Psoas muscle (tissue), 8 donors: ENCODE results near the gene KIF16B. TPM values are rescaled to one million over a fixed set of nuclear protein-coding genes. Genes with fewer than 3 reads are reported as not detected.

Experiments
- ATAC-seq, 4 donors: fragments of 200-7000 bp; cut with Tn5 transposase; one replicate each; pipeline ENCODE4 v1.9.1; 2020; ENCODE audit warnings: moderate library complexity in 3 of 4, mild to moderate bottlenecking in 2 of 4
- DNase-seq, 2 donors: peaks; one replicate each; pipeline ENCODE4 v3.0.0-alpha.2; 2020
- H3K27ac ChIP-seq: fragments of 200-600 bp; one replicate; pipeline ENCODE4 v1.8.0; 2022
- H3K27me3 ChIP-seq, 3 donors: fragments of 200-600 bp in 1 of 3; one replicate each; pipeline versions ENCODE4 v1.6.1 to v1.8.0; 2013 to 2022; ENCODE audit warnings: low read length in 2 of 3, mild to moderate bottlenecking in 2 of 3, moderate library complexity in 1 of 3; ENCODE audit not compliant: insufficient read depth in 3 of 3
- H3K36me3 ChIP-seq, 2 donors: fragments of 200-600 bp in 1 of 2; one replicate each; pipeline versions ENCODE4 v1.6.1 to v1.8.0; 2013 to 2022; ENCODE audit warnings: low read depth in 1 of 2, mild to moderate bottlenecking in 1 of 2, moderate library complexity in 1 of 2; ENCODE audit not compliant: insufficient read depth in 1 of 2
- H3K4me1 ChIP-seq: fragments of 200-600 bp; one replicate; pipeline ENCODE4 v1.8.0; 2022
- H3K4me3 ChIP-seq: fragments of 200-600 bp; one replicate; pipeline ENCODE4 v1.8.0; 2022; ENCODE audit warnings: mild to moderate bottlenecking
- H3K9me3 ChIP-seq: fragments of 200-600 bp; one replicate; pipeline ENCODE4 v1.8.0; 2022
- CTCF ChIP-seq: fragments of 200-600 bp; IDR thresholded peaks from one replicate; pipeline ENCODE4 v1.8.0; 2022; ENCODE audit warnings: antibody characterized with exemption
- WGBS, 3 donors: extraction: QIAGEN DNeasy Blood & Tissue Kit; methylation state at CpG; one replicate each; pipeline versions ENCODE4 v1.1.6 to v1.1.7; 2013; 5-methylcytosine and 5-hydroxymethylcytosine counted together
- intact Hi-C, 2 donors: fragments of 100-400 bp; cut with DNase I; formaldehyde crosslinking; loops; one replicate each; pipeline versions ENCODE4 v1.11.0 to v1.14.2; 2022
- polyA plus RNA-seq, 3 donors: library from polyadenylated mRNA; stranded (reverse); fragments of 200-250 nt; gene quantifications; one replicate each; pipeline ENCODE4 v1.2.3, GENCODE V29; 2013
- total RNA-seq, 4 donors: library from RNA; stranded (reverse); fragmentation: NEBNext Ultra II Directional in 2 of 4; extraction: Animal tissue kit (Norgen Biotek cat#: 25700) in 2 of 4; gene quantifications; one replicate each; pipeline versions ENCODE4 v1.2.1 to v1.2.4, GENCODE V29; 2021 to 2023
- donor health status: healthy with polysubstance abuse.
- donor health status: DM: no; HTN: no; CAD: no; lungs with moderate emphysema.
- donor health status: Bipolar disorder and iron deficiency.
- donor health status: healthy.
- donor health status: DM: yes; HTN: yes; CAD: no.
- donor health status: DM: no; HTN: no; CAD: no.
- donor health status: DM: no; HTN: no; CAD: no.
- donor health status: DM: yes; HTN: yes; CAD: no.

Gene KIF16B
- total and polyA plus RNA-seq, 7 donors, result 18.1 to 30.6 (median 24.1) TPM

GRCh38 chr20:16554766-16555543 is 18.3 kb downstream of the KIF16B start:
- no peaks in the 10 kb centered on the region for H3K36me3 ChIP-seq
- DNase-seq (no peak), ATAC-seq (peak; percentile 64 to 91 (median 86))
- no peak overlapping the region for H3K4me3 ChIP-seq
- H3K27ac ChIP-seq, result peak overlapping the region; percentile 56
- no peak for TF ChIP-seq CTCF
- intact Hi-C loops, result no loop called here
- peaks cover 27% of the 10 kb centered on the region for H3K4me1 ChIP-seq
- H3K27me3 ChIP-seq, result no peaks in the 10 kb centered on the region
- 35 to 47% (median 37%) methylated on average over 9 of the region's 9 CpGs for WGBS, 3 donors
- no peaks in the 10 kb centered on the region for H3K9me3 ChIP-seq

DNA sequence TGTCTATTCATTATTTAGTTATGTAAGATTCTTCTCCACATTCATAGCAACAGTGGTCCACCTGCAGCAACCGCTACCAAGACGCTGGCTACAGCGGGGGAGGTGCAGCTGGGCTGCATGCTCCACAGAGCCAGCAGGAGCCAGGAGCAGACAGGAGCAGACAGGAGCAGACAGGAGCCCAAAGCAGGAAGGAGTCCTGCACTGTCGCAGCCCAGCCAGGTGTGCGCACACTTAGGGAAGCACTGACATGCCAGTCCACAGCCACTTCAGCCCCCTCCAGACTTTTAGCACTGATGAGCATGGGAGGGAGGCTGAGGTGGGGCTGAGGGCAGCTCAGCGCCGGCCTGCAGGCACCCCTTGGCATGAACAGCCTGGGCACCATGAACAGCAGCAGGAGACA is 19.6 kb downstream of the KIF16B start:
- 87 to 96% (median 88%) methylated on average over 7 of the region's 7 CpGs for WGBS, 3 donors

DNA sequence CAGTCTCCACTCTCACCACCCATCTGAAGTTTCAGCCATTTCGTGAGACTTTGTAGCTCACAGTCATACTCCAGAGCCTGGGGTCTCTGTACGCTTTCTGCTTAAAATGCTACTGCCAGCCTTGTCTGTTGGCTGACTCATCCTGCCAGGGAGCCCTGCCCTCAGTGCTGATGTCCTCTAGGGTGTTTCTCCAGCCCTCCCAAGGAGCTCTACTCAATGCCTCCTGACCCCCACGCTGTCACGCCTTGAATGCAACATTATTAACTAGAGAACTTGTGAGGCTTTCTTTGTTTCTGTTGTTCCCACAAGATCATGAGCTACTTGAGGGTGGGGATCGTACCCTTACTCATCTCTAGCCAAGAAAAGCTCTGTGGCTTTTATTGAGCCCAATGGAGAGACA is 20.1 kb downstream of the KIF16B start:
- TF ChIP-seq CTCF, result no peak
- H3K4me3 ChIP-seq, result no peak overlapping the region
- peaks cover 27% of the 10 kb centered on the region for H3K4me1 ChIP-seq
- intact Hi-C loops, result no loop called here
- 96 to 100% (median 99%) methylated on average over 5 of the region's 5 CpGs for WGBS, 3 donors
- no peak overlapping the region for H3K27ac ChIP-seq
- no peaks in the 10 kb centered on the region for H3K27me3 ChIP-seq
- ATAC-seq (no peak), DNase-seq (no peak)
- no peaks in the 10 kb centered on the region for H3K9me3 ChIP-seq
- no peaks in the 10 kb centered on the region for H3K36me3 ChIP-seq

More for the DNA sequence above, 19.6 kb downstream of the KIF16B start:
- intact Hi-C loops, result no loop called here
- no peak for TF ChIP-seq CTCF
- H3K27me3 ChIP-seq, result no peaks in the 10 kb centered on the region
- no peaks in the 10 kb centered on the region for H3K9me3 ChIP-seq
- H3K4me1 ChIP-seq, result peaks cover 27% of the 10 kb centered on the region
- no peak for DNase-seq
- H3K36me3 ChIP-seq, result no peaks in the 10 kb centered on the region
- H3K27ac ChIP-seq, result no peak overlapping the region
- no peak for ATAC-seq
- H3K4me3 ChIP-seq, result no peak overlapping the region

- WGBS, 3 donors, result 85 to 92% (median 87%) methylated on average over 5 of the region's 5 CpGs
- no peaks in the 10 kb centered on the region for H3K36me3 ChIP-seq
- no peak overlapping the region for H3K4me3 ChIP-seq
- intact Hi-C loops, result no loop called here
- DNase-seq (no peak), ATAC-seq (no peak)
- no peak overlapping the region for H3K27ac ChIP-seq
- H3K4me1 ChIP-seq, result peaks cover 30% of the 10 kb centered on the region
- TF ChIP-seq CTCF, result no peak
- H3K27me3 ChIP-seq, result no peaks in the 10 kb centered on the region
- H3K9me3 ChIP-seq, result no peaks in the 10 kb centered on the region
Measured at GRCh38 chr20:16552015-16552414, 21.2 kb downstream of the KIF16B start.

DNA sequence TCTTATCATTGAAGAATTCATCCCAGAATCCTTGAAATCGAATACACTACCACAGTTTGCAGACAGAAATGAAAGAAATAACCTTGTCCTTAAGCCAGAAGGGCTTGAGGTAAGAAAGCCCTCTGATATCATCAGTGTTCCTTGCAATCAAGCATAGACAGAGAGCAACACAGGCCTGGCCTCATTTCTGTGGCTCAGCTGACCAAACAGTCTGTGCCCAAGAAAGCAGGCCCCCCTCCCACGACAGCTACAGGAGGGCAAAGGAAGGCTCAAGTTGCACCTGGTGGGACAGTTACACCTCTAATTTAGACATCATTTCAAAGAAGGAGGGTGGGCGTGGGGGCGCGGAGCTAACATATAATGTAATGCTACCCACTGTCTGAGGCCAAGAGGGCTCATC is 21.6 kb downstream of the KIF16B start:
- peaks cover 29% of the 10 kb centered on the region for H3K4me1 ChIP-seq
- 83 to 93% (median 83%) methylated on average over 5 of the region's 5 CpGs for WGBS, 3 donors

More for the DNA sequence above, 21.6 kb downstream of the KIF16B start:
- no peaks in the 10 kb centered on the region for H3K9me3 ChIP-seq
- no peak for DNase-seq
- ATAC-seq, result peak in 1 of 4 donors; percentile 32
- intact Hi-C loops, result no loop called here
- no peak overlapping the region for H3K27ac ChIP-seq
- TF ChIP-seq CTCF, result no peak
- H3K27me3 ChIP-seq, result no peaks in the 10 kb centered on the region
- H3K36me3 ChIP-seq, result no peaks in the 10 kb centered on the region
- no peak overlapping the region for H3K4me3 ChIP-seq
